Stimulated activated CD4-positive, alpha-beta T cell treated with anti-CD3 and anti-CD28 coated beads, Interleukin-12 subunit alpha, Interleukin-12 subunit beta, amount 100 ng/mL, for 24 hours (primary cell): Measurements from ENCODE around the gene OR51A2.
"Not testable (repeated sequence)": the region's sequence is repeated elsewhere in the genome, so short reads cannot be mapped to it uniquely, and the experiment has no call there.

Experiments
- DNase-seq, 2 experiments: peaks; one replicate each; pipeline ENCODE4 v3.0.0-alpha.2; 2020; ENCODE audit warnings: low read depth in 2 of 2

OR51A2 gene

GRCh38 chr11:4955613-4956012 lies at the start of gene OR51A2:
OR51A2 (minus strand) TSS chr11:4955713; CDS start chr11:4955713, 0 bp downstream.
- DNase-seq, result not testable (repeated sequence)

GRCh38 chr11:5004424-5005274 lies 49.1 kb upstream of the OR51A2 start:
- peak in 1 of 2 experiments; percentile 16 for DNase-seq

- no peak for DNase-seq
Measured at GRCh38 chr11:4994551-4994950, 39.0 kb upstream of the OR51A2 start, which contains the start of gene OR51L1. OR51L1 (plus strand) TSS chr11:4994851; CDS start chr11:4998983, 4,132 bp downstream.

GRCh38 chr11:4991060-4991459 lies 35.5 kb upstream of the OR51A2 start:
- DNase-seq, result no peak

- DNase-seq, result no peak
Measured at GRCh38 chr11:4983841-4984240, 28.3 kb upstream of the OR51A2 start.

- DNase-seq, result no peak
Measured at GRCh38 chr11:4982678-4983077, 27.2 kb upstream of the OR51A2 start.

GRCh38 chr11:4979036-4979435 lies 23.5 kb upstream of the OR51A2 start:
- no peak for DNase-seq

- DNase-seq, result no peak
Measured at GRCh38 chr11:4975436-4975835, 19.9 kb upstream of the OR51A2 start.

- DNase-seq, result no peak
Measured at GRCh38 chr11:4962816-4963215, 7.3 kb upstream of the OR51A2 start.

GRCh38 chr11:4960877-4961276 lies 5.4 kb upstream of the OR51A2 start:
- no peak for DNase-seq

GRCh38 chr11:4957396-4957795 lies 1.9 kb upstream of the OR51A2 start:
- DNase-seq, result no peak

- DNase-seq, result no peak
Measured at GRCh38 chr11:4947505-4947904, 8.0 kb downstream of the OR51A2 start, which contains the start of gene OR51A4. OR51A4 (minus strand) TSS chr11:4947605; CDS start chr11:4947100, 505 bp downstream.

GRCh38 chr11:4936745-4937144 lies 18.8 kb downstream of the OR51A2 start:
- DNase-seq, result no peak

GRCh38 chr11:4932751-4933150 lies 22.8 kb downstream of the OR51A2 start:
- DNase-seq, result no peak

GRCh38 chr11:4926608-4927007 lies 28.9 kb downstream of the OR51A2 start:
- DNase-seq, result no peak

GRCh38 chr11:4924239-4924638 lies 31.3 kb downstream of the OR51A2 start, which contains the start of gene OR51G1:
OR51G1 (minus strand) TSS chr11:4924339; CDS start chr11:4924339, 0 bp downstream.
- DNase-seq, result no peak

- no peak for DNase-seq
Measured at GRCh38 chr11:4922304-4922703, 33.2 kb downstream of the OR51A2 start.

GRCh38 chr11:4921796-4922195 lies 33.7 kb downstream of the OR51A2 start:
- DNase-seq, result no peak

GRCh38 chr11:4919250-4919649 lies 36.3 kb downstream of the OR51A2 start, which contains the start of gene OR51G2:
OR51G2 (minus strand) TSS chr11:4919350; CDS start chr11:4915663, 3,687 bp downstream.
- no peak for DNase-seq

GRCh38 chr11:4916581-4916980 lies 38.9 kb downstream of the OR51A2 start:
- DNase-seq, result no peak
